ENCODE results near the gene RBMS1. TPM values are rescaled to one million over a fixed set of nuclear protein-coding genes. Genes with fewer than 3 reads are reported as not detected.

Gene RBMS1
- total RNA-seq, 1 experiment from 2014 or later, result 77.5 TPM

DNA sequence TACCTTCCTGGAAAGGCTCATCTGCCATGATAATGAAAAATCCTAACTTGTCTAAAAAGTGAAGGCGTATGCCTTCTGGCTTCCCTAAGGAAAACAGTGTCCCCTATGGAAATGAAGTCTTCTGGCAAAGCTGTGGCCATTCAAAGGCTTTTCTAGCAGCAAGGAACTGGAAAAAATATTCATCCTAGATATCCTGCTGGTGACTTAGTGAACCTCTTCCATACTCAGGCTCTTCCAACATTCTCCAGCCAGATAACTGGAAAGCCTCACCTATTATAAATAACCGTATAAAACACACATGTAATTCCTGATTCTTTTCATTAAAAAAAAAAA lies 84.7 kb downstream of the RBMS1 start:
- TF ChIP-seq, protein P1, sequence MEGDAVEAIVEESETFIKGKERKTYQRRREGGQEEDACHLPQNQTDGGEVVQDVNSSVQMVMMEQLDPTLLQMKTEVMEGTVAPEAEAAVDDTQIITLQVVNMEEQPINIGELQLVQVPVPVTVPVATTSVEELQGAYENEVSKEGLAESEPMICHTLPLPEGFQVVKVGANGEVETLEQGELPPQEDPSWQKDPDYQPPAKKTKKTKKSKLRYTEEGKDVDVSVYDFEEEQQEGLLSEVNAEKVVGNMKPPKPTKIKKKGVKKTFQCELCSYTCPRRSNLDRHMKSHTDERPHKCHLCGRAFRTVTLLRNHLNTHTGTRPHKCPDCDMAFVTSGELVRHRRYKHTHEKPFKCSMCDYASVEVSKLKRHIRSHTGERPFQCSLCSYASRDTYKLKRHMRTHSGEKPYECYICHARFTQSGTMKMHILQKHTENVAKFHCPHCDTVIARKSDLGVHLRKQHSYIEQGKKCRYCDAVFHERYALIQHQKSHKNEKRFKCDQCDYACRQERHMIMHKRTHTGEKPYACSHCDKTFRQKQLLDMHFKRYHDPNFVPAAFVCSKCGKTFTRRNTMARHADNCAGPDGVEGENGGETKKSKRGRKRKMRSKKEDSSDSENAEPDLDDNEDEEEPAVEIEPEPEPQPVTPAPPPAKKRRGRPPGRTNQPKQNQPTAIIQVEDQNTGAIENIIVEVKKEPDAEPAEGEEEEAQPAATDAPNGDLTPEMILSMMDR (conservative IDR thresholded peaks at IDR 0.05), result peak; percentile 33; the same call in 1 of the 3 replicates
- Histone ChIP-seq H2BK120ac (ENCODE audit: low read depth, low read length, poor library complexity, severe bottlenecking) (no peak overlapping the region), H4K8ac (replicated peaks; ENCODE audit: insufficient read length, low read depth, low read length) (no peak overlapping the region), H3K23ac (ENCODE audit: insufficient read length, low read depth, low read length) (no peak overlapping the region), H3K4ac (ENCODE audit: low read depth, low read length) (no peak overlapping the region), H2BK5ac (ENCODE audit: insufficient read length, low read length) (no peak overlapping the region), H4K5ac (ENCODE audit: insufficient read length, low read depth, low read length) (no peak overlapping the region), H2BK15ac (ENCODE audit: low read depth, low read length) (no peak overlapping the region), H3K9me3 (ENCODE audit: control insufficient read depth, low read depth, low read length) (no peaks in the 10 kb centered on the region), H3K27me3 (ENCODE audit: insufficient read depth, low read length) (no peaks in the 10 kb centered on the region; the same call in 1 of the 2 replicates), H3K9ac (ENCODE audit: extremely low read depth, insufficient read length, low read length) (no peak overlapping the region), H4K91ac (ENCODE audit: insufficient read length, low read depth, low read length) (no peak overlapping the region), H2BK12ac (ENCODE audit: insufficient read length, low read depth, low read length) (no peak overlapping the region), H3K23me2 (ENCODE audit: insufficient read length, low read depth, low read length, poor library complexity, severe bottlenecking) (peaks cover 15% of the 10 kb centered on the region), H3K14ac (ENCODE audit: insufficient read depth, low read length) (no peak overlapping the region), H2AK5ac (ENCODE audit: insufficient read length, low read length) (no peak overlapping the region), H2BK20ac (ENCODE audit: low read depth, low read length, poor library complexity, severe bottlenecking) (no peak overlapping the region), H3K27ac (ENCODE audit: insufficient read length, low read depth, low read length) (no peak overlapping the region), H2AFZ (ENCODE audit: low read length) (no peak overlapping the region), H3K4me1 (ENCODE audit: insufficient read depth, low read length) (peaks cover 5% of the 10 kb centered on the region; the same call in 1 of the 2 replicates), H3T11ph (ENCODE audit: low read length) (no peak overlapping the region), H3K18ac (ENCODE audit: insufficient read length, low read depth, low read length) (no peak overlapping the region), H3K56ac (ENCODE audit: insufficient read length, low read depth, low read length) (no peak overlapping the region), H4K20me1 (ENCODE audit: control insufficient read depth, insufficient read depth, insufficient read length) (no peaks in the 10 kb centered on the region), H3K4me2 (ENCODE audit: insufficient read depth, insufficient read length, low read length) (peak overlapping the region; percentile 85), H3K79me1 (ENCODE audit: insufficient read depth, low read depth, low read length, poor library complexity, severe bottlenecking) (no peaks in the 10 kb centered on the region), H3K79me2 (ENCODE audit: insufficient read depth, low read length) (peaks cover 4% of the 10 kb centered on the region; the same call in 1 of the 2 replicates)
- Mint-ChIP-seq H3K4me1 (peaks cover 42 to 45% of the 10 kb centered on the region in 2 experiments), H3K27ac (peak overlapping the region in 1 of 3 experiments; percentile 18; a peak in 1 of 7 replicates), H3K9me3 (peaks cover 0 to 6% of the 10 kb centered on the region in 2 experiments; a peak in 1 of 5 replicates), H3K4me3 (peak overlapping the region; percentile 76 to 90), H3K27me3 (ENCODE audit: low read depth) (peaks cover 10% of the 10 kb centered on the region), H3K36me3 (ENCODE audit: insufficient read depth in 1 of 3, low read depth in 3 of 3) (no peaks in the 10 kb centered on the region; a peak in 1 of 7 replicates)
- WGBS (ENCODE audit: extremely low coverage, insufficient read length, low lambda C conversion rate), result no CpG with 5 or more reads among the region's 2 CpGs
- DNase-seq, result no peak

All from H9 (cell line).